ENCODE measurements around the gene MOGAT1. TPM values are rescaled to one million over a fixed set of nuclear protein-coding genes. Genes with fewer than 3 reads are reported as not detected.

Gene MOGAT1
- total RNA-seq, 1 experiment from 2014 or later = 0.22 TPM

DNA sequence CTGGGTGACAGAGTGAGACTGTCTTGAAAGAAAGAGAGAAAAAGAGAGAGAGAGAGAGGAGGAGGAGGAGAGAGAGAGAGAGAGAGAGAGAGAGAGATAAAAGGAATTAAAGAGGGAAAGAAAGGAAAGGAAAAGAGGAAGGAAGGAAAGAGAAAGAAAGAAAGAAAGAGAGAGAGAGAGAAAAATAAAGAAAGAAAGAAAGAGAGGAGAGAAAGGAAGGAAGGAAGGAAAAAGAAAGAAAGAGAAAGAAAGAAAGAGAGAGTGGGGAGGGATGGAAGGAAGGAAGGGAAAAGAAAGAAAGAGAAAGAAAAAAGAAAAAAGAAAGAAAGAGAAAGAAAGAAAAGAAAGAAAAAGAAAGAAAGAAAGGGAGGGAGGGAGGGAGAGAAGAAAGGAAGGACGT is 29.8 kb downstream of the MOGAT1 start:
- ChIA-PET CTCF (interaction anchor here (1.5 to 2.7 kb wide), 2 partner anchors 11 to 14 kb away, joined by 3 to 16 read pairs; no protein-coding TSS in a partner anchor), RAD21 (ENCODE audit: low non-redundant PET in 1 of 2, low total read pairs in 2 of 2, uncharacterized antibody in 2 of 2, unreplicated experiment in 2 of 2) (no interaction called here), POLR2A (no interaction called here)
- Histone ChIP-seq H3K27ac (ENCODE audit: low read depth, low read length) (no peak overlapping the region), H4K20me1 (ENCODE audit: insufficient read depth) (no peaks in the 10 kb centered on the region), H3K9ac (ENCODE audit: low read length) (no peak overlapping the region), H3K4me1 (ENCODE audit: control insufficient read depth in 1 of 2, insufficient read depth in 2 of 2, low read length in 2 of 2) (no peaks in the 10 kb centered on the region), H3K27me3 (ENCODE audit: insufficient read depth, low read length) (no peaks in the 10 kb centered on the region), H3K4me2 (ENCODE audit: low read length) (no peak overlapping the region), H3K9me3 (ENCODE audit: control insufficient read depth in 1 of 2, insufficient read depth in 1 of 2, low read depth in 1 of 2, low read length in 2 of 2) (no peaks in the 10 kb centered on the region), H3K9me2 (ENCODE audit: insufficient read depth) (no peaks in the 10 kb centered on the region), H3K36me3 (ENCODE audit: control insufficient read depth in 1 of 2, insufficient read depth in 2 of 2, low read length in 2 of 2) (no peaks in the 10 kb centered on the region), H3K4me3 (replicated peaks in 1 of 2; ENCODE audit: low read depth in 1 of 2, low read length in 2 of 2) (no peak overlapping the region), H3K79me2 (ENCODE audit: insufficient read depth, low read length) (no peaks in the 10 kb centered on the region), H2AFZ (ENCODE audit: low read depth, low read length, poor library complexity, severe bottlenecking) (no peak overlapping the region)
- BruUV-seq (replicated peaks) = no TSS peak
- intact Hi-C loops (cut with micrococcal nuclease) = no loop called here
- ATAC-seq (no peak), DNase-seq (ENCODE audit: low read depth, low spot score) (no peak)
- no peak for TF ChIP-seq EGR1 (IDR thresholded peaks at IDR 0.05; ENCODE audit: low read depth)
- TF ChIP-seq CEBPB (IDR thresholded peaks at IDR 0.05; ENCODE audit: low read depth) = no peak
- TF ChIP-seq EZH2 (IDR thresholded peaks at IDR 0.05) = no peak

DNA sequence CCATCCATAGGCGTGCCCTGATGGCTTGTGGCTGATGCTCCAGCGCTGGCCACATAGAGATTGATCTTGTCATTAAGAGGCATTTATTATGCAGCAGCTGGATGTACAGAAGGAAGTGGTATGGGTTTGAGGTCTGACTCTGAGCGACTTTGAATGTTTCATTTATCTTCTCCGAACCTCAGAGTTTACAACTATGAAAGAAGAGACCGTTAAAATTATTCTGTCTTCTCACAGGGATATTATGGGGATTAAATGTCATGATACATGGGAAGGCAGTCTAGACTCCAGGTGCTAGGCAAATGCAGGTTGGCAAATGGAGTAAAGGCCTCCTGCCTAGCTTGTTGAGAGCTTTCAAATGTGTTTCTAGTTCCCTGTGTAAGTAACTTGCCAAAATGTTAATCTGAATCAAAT is 30.3 kb downstream of the MOGAT1 start:
- H3K36me3 ChIP-seq (ENCODE audit: control insufficient read depth in 1 of 2, insufficient read depth in 2 of 2, low read length in 2 of 2) = no peaks in the 10 kb centered on the region
- no peak overlapping the region for H3K27ac ChIP-seq (ENCODE audit: low read depth, low read length)
- BruUV-seq (replicated peaks) = no TSS peak
- H3K4me3 ChIP-seq (replicated peaks in 1 of 2; ENCODE audit: low read depth in 1 of 2, low read length in 2 of 2) = no peak overlapping the region
- intact Hi-C loops (cut with micrococcal nuclease) = no loop called here
- H3K9me3 ChIP-seq (ENCODE audit: control insufficient read depth in 1 of 2, insufficient read depth in 1 of 2, low read depth in 1 of 2, low read length in 2 of 2) = no peaks in the 10 kb centered on the region
- DNase-seq (ENCODE audit: low read depth, low spot score) (no peak), ATAC-seq (no peak)
- H3K79me2 ChIP-seq (ENCODE audit: insufficient read depth, low read length) = no peaks in the 10 kb centered on the region
- H2AFZ ChIP-seq (ENCODE audit: low read depth, low read length, poor library complexity, severe bottlenecking) = no peak overlapping the region
- no peaks in the 10 kb centered on the region for H3K9me2 ChIP-seq (ENCODE audit: insufficient read depth)
- H3K4me1 ChIP-seq (ENCODE audit: control insufficient read depth in 1 of 2, insufficient read depth in 2 of 2, low read length in 2 of 2) = no peaks in the 10 kb centered on the region
- ChIA-PET CTCF (no interaction called here), RAD21 (ENCODE audit: low non-redundant PET in 1 of 2, low total read pairs in 2 of 2, uncharacterized antibody in 2 of 2, unreplicated experiment in 2 of 2) (no interaction called here), POLR2A (no interaction called here)
- H3K9ac ChIP-seq (ENCODE audit: low read length) = no peak overlapping the region
- no peaks in the 10 kb centered on the region for H4K20me1 ChIP-seq (ENCODE audit: insufficient read depth)
- H3K27me3 ChIP-seq (ENCODE audit: insufficient read depth, low read length) = no peaks in the 10 kb centered on the region
- H3K4me2 ChIP-seq (ENCODE audit: low read length) = no peak overlapping the region
- TF ChIP-seq POLR2AphosphoS5 (IDR thresholded peaks at IDR 0.05; ENCODE audit: low read depth, low read length) (no peak), SP1 (IDR thresholded peaks at IDR 0.05; ENCODE audit: low read depth) (no peak), CEBPB (IDR thresholded peaks at IDR 0.05; ENCODE audit: low read depth) (no peak), POLR2A (IDR thresholded peaks at IDR 0.05; ENCODE audit: borderline replicate concordance, extremely low read depth, insufficient read depth, insufficient read length) (no peak), SIN3A (IDR thresholded peaks at IDR 0.05; ENCODE audit: low read depth) (no peak), ELF1 (IDR thresholded peaks at IDR 0.05; ENCODE audit: borderline replicate concordance, low read depth) (no peak), FOSL1 (IDR thresholded peaks at IDR 0.05; ENCODE audit: low read depth) (no peak), YY1 (IDR thresholded peaks at IDR 0.05; ENCODE audit: extremely low read depth, insufficient replicate concordance, low read depth, low read length) (no peak), CBX3 (IDR thresholded peaks at IDR 0.05; ENCODE audit: low read depth) (no peak), EGR1 (IDR thresholded peaks at IDR 0.05; ENCODE audit: low read depth) (no peak), JUND (IDR thresholded peaks at IDR 0.05) (no peak), EZH2phosphoT487 (IDR thresholded peaks at IDR 0.05; ENCODE audit: borderline replicate concordance) (no peak)
- TF ChIP-seq, protein P1, sequence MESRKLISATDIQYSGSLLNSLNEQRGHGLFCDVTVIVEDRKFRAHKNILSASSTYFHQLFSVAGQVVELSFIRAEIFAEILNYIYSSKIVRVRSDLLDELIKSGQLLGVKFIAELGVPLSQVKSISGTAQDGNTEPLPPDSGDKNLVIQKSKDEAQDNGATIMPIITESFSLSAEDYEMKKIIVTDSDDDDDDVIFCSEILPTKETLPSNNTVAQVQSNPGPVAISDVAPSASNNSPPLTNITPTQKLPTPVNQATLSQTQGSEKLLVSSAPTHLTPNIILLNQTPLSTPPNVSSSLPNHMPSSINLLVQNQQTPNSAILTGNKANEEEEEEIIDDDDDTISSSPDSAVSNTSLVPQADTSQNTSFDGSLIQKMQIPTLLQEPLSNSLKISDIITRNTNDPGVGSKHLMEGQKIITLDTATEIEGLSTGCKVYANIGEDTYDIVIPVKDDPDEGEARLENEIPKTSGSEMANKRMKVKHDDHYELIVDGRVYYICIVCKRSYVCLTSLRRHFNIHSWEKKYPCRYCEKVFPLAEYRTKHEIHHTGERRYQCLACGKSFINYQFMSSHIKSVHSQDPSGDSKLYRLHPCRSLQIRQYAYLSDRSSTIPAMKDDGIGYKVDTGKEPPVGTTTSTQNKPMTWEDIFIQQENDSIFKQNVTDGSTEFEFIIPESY (IDR thresholded peaks at IDR 0.05; ENCODE audit: extremely low read depth, insufficient replicate concordance, low read length) = no peak
- TF ChIP-seq, protein P2, sequence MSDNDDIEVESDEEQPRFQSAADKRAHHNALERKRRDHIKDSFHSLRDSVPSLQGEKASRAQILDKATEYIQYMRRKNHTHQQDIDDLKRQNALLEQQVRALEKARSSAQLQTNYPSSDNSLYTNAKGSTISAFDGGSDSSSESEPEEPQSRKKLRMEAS (IDR thresholded peaks at IDR 0.05) = no peak
- TF ChIP-seq, protein P3, sequence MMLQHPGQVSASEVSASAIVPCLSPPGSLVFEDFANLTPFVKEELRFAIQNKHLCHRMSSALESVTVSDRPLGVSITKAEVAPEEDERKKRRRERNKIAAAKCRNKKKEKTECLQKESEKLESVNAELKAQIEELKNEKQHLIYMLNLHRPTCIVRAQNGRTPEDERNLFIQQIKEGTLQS (IDR thresholded peaks at IDR 0.05) = no peak
- TF ChIP-seq, protein P4, sequence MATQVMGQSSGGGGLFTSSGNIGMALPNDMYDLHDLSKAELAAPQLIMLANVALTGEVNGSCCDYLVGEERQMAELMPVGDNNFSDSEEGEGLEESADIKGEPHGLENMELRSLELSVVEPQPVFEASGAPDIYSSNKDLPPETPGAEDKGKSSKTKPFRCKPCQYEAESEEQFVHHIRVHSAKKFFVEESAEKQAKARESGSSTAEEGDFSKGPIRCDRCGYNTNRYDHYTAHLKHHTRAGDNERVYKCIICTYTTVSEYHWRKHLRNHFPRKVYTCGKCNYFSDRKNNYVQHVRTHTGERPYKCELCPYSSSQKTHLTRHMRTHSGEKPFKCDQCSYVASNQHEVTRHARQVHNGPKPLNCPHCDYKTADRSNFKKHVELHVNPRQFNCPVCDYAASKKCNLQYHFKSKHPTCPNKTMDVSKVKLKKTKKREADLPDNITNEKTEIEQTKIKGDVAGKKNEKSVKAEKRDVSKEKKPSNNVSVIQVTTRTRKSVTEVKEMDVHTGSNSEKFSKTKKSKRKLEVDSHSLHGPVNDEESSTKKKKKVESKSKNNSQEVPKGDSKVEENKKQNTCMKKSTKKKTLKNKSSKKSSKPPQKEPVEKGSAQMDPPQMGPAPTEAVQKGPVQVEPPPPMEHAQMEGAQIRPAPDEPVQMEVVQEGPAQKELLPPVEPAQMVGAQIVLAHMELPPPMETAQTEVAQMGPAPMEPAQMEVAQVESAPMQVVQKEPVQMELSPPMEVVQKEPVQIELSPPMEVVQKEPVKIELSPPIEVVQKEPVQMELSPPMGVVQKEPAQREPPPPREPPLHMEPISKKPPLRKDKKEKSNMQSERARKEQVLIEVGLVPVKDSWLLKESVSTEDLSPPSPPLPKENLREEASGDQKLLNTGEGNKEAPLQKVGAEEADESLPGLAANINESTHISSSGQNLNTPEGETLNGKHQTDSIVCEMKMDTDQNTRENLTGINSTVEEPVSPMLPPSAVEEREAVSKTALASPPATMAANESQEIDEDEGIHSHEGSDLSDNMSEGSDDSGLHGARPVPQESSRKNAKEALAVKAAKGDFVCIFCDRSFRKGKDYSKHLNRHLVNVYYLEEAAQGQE (IDR thresholded peaks at IDR 0.05; ENCODE audit: low read depth) = no peak

Data from HCT116 (cell line).